Right lobe of liver (tissue), 6 donors: ENCODE data around the gene GLYR1. TPM values are rescaled to one million over a fixed set of nuclear protein-coding genes. Genes with fewer than 3 reads are reported as not detected.

Experiments
- ATAC-seq, 4 donors: fragments of 200-7000 bp; cut with Tn5 transposase; one replicate each; pipeline ENCODE4 v1.9.1; 2020; ENCODE audit warnings: mild to moderate bottlenecking in 4 of 4, moderate library complexity in 4 of 4
- DNase-seq, 3 donors: peaks; one replicate each; pipeline ENCODE4 v3.0.0-alpha.2; 2020
- H3K27ac ChIP-seq, 3 donors: fragments of 200-600 bp; one replicate each; pipeline ENCODE4 v1.8.0; 2022
- H3K27me3 ChIP-seq, 2 donors: fragments of 200-600 bp; one replicate each; pipeline ENCODE4 v1.8.0; 2022
- H3K36me3 ChIP-seq, 4 donors: fragments of 200-600 bp; sonication (generic) in 1 of 4; one replicate each; pipeline versions ENCODE4 v1.5.1 to v1.8.0; 2017 to 2022; ENCODE audit warnings: control low read depth in 1 of 4
- H3K4me1 ChIP-seq, 4 donors: fragments of 200-600 bp; sonication (generic) in 1 of 4; one replicate each; pipeline versions ENCODE4 v1.5.1 to v1.8.0; 2017 to 2022; ENCODE audit warnings: control low read depth in 1 of 4
- H3K4me3 ChIP-seq, 3 donors: fragments of 200-600 bp; one replicate each; pipeline ENCODE4 v1.8.0; 2022
- H3K9me3 ChIP-seq, 4 donors: fragments of 200-600 bp; sonication (generic) in 1 of 4; one replicate each; pipeline versions ENCODE4 v1.5.1 to v1.8.0; 2017 to 2022; ENCODE audit warnings: control low read depth in 1 of 4
- POLR2A ChIP-seq: fragments of 450-650 bp; IDR thresholded peaks from one replicate; pipeline ENCODE4 v1.6.1; 2017; ENCODE audit warnings: antibody characterized with exemption, mild to moderate bottlenecking
- WGBS: methylation state at CpG from one replicate; pipeline ENCODE4 v1.1.6; 2018; ENCODE audit warnings: low coverage, low lambda C conversion rate; ENCODE audit not compliant: insufficient coverage; ENCODE audit errors: missing lambda C conversion rate; 5-methylcytosine and 5-hydroxymethylcytosine counted together
- intact Hi-C, 2 donors: fragments of 100-400 bp; cut with DNase I; formaldehyde crosslinking; loops; one replicate each; pipeline versions ENCODE4 v1.11.2 to v1.14.1; 2022
- total RNA-seq, 6 experiments: library from RNA; depleted of rRNA in 2 of 6; stranded (reverse); fragments of >200 nt in 2 of 6; fragmentation: NEBNext Ultra II Directional in 3 of 6; extraction: Animal tissue kit (Norgen Biotek cat#: 25700) in 3 of 6; gene quantifications; one replicate each; pipeline versions ENCODE4 v1.1.0 to v1.2.4, GENCODE V29; 2016 to 2023
- TF ChIP-seq, protein P1 (sequence below), 4 donors: fragments of 200-600 bp in 3 of 4; fragments of 450-650 bp in 1 of 4; IDR thresholded peaks; one replicate each; pipeline versions ENCODE4 v1.5.1 to v1.8.0; 2016 to 2022; ENCODE audit warnings: antibody characterized with exemption in 4 of 4, mild to moderate bottlenecking in 2 of 4
- donor health status: DM: no; HTN: yes; CAD: no.
- donor health status: DM: no; HTN: no; CAD: no.
- donor health status: DM: no; HTN: no; CAD: no.
- donor health status: DM: no; HTN: yes; CAD: no.
- donor health status: DM: no; HTN: yes; CAD: no.

The GLYR1 gene
- total RNA-seq, 6 experiments from 2014 or later: 33.1 to 55.2 (median 51.2) TPM

DNA sequence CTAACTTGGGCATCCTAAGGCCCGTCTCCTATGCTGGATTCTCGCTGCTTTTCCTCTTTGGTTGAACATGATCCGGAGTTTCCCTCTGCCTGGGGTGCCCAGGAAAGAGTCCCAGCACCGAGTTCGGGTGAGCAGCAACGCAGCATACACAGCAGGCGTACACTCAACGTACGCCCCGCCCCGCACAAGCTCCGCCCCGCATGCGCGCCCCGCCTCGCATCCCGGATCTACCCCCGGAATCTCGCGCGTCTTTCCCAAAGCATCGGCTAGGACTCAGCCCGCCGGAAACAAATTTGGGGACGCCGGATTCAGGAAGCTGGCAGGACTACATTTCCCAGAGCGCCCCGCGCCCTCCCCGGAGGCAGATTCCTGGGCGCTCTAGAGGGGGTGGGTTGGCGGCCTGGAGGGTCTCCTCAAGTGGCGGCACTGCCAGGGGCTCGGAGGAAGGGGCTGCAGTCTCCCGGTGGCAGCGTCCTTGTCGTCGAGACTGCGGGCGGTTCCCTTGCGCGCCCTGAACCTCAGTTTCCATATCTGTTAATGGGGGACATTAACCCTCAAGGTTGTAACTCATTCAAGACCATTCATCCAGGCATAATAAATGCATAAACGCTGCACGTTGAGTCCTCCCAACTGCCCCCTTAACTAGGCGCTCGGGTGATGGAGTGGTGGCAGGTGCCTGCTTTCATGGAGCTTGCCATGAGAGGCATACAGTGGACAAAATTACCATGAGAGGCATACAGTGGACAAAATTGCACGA, 78.4 kb downstream of the GLYR1 start:
- Histone ChIP-seq H3K9me3 (no peaks in the 10 kb centered on the region), H3K4me1 (peaks cover 0 to 18% (median 4%) of the 10 kb centered on the region in 4 donors), H3K36me3 (peaks cover 0 to 6% (median 0%) of the 10 kb centered on the region in 4 donors), H3K4me3 (peak overlapping the region; percentile 97 to 99 (median 98)), H3K27ac (peak overlapping the region; percentile 42 to 79 (median 77)), H3K27me3 (no peaks in the 10 kb centered on the region)
- WGBS: 3% methylated on average over 32 of the region's 48 CpGs
- TF ChIP-seq POLR2A: peak; percentile 76
- TF ChIP-seq, protein P1, sequence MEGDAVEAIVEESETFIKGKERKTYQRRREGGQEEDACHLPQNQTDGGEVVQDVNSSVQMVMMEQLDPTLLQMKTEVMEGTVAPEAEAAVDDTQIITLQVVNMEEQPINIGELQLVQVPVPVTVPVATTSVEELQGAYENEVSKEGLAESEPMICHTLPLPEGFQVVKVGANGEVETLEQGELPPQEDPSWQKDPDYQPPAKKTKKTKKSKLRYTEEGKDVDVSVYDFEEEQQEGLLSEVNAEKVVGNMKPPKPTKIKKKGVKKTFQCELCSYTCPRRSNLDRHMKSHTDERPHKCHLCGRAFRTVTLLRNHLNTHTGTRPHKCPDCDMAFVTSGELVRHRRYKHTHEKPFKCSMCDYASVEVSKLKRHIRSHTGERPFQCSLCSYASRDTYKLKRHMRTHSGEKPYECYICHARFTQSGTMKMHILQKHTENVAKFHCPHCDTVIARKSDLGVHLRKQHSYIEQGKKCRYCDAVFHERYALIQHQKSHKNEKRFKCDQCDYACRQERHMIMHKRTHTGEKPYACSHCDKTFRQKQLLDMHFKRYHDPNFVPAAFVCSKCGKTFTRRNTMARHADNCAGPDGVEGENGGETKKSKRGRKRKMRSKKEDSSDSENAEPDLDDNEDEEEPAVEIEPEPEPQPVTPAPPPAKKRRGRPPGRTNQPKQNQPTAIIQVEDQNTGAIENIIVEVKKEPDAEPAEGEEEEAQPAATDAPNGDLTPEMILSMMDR (IDR thresholded peaks at IDR 0.05): no peak
- DNase-seq (peak; percentile 95 to 99 (median 98)), ATAC-seq (peak; percentile 91 to 93 (median 91))
- intact Hi-C loops: no loop called here

DNA sequence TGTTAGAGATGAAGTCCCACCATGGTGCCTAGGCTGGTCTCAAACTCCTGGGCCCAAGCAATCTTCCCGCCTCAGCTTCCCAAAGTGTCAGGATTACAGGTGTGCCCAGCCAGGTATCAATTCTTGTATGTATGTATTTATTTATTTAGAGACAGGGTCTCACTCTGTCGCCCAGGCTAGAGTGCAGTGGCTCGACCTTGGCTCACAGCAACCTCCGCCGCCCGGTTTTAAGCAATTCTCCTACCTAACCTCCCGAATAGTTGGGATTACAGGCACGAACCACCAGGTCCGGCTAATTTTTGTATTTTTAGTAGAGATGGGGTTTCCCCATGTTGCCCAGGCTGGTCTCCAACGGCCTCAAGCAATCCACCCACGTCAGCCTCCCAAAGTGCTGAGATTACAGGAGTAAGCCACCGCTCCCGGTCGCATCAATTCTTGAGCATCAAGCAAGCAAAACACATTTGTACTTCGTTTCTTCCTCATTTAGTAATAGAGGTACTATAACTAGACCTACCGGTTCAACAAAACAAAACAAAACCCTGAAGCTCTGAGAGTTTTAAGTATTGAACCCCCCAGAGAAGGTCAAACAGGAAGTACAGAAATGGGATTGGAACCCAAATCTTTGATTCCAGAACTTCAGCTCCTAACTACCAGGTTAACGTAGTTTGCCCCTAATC, 79.1 kb downstream of the GLYR1 start:
- H3K27me3 ChIP-seq: no peaks in the 10 kb centered on the region
- intact Hi-C loops: no loop called here
- peaks cover 0 to 18% (median 4%) of the 10 kb centered on the region in 4 donors for H3K4me1 ChIP-seq
- peak overlapping the region; percentile 42 to 79 (median 77) for H3K27ac ChIP-seq
- peaks cover 0 to 13% (median 3%) of the 10 kb centered on the region in 4 donors for H3K36me3 ChIP-seq
- no peaks in the 10 kb centered on the region for H3K9me3 ChIP-seq
- TF ChIP-seq, protein P1 (IDR thresholded peaks at IDR 0.05): no peak
- no peak for TF ChIP-seq POLR2A
- H3K4me3 ChIP-seq: peak overlapping the region; percentile 97 to 99 (median 98)
- ATAC-seq (peak in 1 of 4 donors; percentile 3), DNase-seq (no peak)
- 43% methylated on average over 17 of the region's 17 CpGs for WGBS

DNA sequence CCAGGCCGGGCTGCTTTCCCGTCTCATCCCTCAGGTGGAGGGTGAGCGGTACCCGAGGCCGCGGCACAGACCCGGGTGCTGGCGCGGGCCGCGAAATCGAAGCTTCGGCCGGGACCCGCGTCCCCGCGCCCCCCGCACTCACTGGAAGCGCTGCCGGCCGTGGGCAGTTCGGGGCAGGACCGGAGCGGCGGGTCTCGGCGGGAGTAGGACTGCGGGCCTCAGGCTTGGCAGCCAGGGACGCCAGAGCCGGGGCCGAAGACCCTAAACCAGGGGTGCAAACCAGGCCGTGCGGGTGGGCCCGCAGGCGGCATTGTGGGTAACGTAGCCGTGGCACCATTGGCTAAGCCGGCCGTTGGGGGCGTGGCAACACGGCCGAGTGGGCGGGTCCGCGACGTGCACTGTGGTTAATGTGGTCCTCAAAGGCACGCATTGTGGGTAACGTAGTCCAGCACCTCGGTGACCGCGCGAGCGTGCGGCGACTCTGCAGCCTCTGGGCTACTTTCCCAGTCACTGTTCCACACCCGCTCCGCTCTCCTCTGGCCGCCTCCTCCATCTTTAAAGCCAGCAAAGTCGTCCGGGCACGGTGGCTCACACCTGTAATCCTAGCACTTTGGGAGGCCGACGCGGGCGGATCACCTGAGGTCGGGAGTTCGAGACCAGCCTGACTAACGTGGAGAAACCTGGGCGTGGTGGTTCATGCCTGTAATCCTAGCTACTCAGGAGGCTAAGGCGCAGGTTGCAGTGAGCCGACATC, 80.0 kb downstream of the GLYR1 start, which contains the start of gene ZNF500:
ZNF500 (minus strand) TSS at position 288 of the 754 bp plus-strand sequence. CDS start 1,184 bp downstream, outside the sequence.
- H3K4me3 ChIP-seq: peak within 1 kb of the TSS; percentile 97 to 99 (median 98)
- peaks cover 0 to 17% (median 5%) of the 10 kb centered on the region in 4 donors for H3K36me3 ChIP-seq
- H3K27me3 ChIP-seq: no peaks in the 10 kb centered on the region
- H3K9me3 ChIP-seq: no peaks in the 10 kb centered on the region
- WGBS: 11% methylated on average over 6 of the region's 72 CpGs
- H3K4me1 ChIP-seq: peaks cover 0 to 18% (median 4%) of the 10 kb centered on the region in 4 donors
- H3K27ac ChIP-seq: peak within 1 kb of the TSS; percentile 74 to 79 (median 77)
- ATAC-seq (peak; percentile 90 to 95 (median 92)), DNase-seq (peak; percentile 98)
- TF ChIP-seq, protein P1 (IDR thresholded peaks at IDR 0.05): peak in 1 of 4 donors; percentile 6
- peak; percentile 61 for TF ChIP-seq POLR2A
- intact Hi-C loops: no loop called here
